ENCODE results near the gene DXO.

DNA sequence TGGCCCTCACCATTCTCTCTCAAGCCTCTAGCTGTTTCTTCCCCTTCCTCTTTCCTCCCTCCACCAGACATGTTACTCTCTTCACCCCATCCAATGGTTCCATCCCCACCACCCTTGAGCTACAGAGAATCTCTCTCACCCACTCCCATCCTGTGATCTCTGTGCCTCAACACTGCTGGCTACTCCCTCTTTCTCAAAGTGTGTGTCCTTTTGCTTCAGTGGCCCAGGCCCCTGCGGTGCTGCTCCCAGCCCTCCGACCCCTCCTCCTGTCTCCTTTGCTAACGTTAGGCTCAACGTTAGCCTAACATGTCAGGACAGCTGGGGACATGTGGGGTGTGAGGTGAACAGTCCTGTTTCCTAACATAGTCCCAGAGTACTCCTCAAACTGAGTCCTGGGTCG is 19.0 kb downstream of the DXO start:
- TF ChIP-seq, protein P1, sequence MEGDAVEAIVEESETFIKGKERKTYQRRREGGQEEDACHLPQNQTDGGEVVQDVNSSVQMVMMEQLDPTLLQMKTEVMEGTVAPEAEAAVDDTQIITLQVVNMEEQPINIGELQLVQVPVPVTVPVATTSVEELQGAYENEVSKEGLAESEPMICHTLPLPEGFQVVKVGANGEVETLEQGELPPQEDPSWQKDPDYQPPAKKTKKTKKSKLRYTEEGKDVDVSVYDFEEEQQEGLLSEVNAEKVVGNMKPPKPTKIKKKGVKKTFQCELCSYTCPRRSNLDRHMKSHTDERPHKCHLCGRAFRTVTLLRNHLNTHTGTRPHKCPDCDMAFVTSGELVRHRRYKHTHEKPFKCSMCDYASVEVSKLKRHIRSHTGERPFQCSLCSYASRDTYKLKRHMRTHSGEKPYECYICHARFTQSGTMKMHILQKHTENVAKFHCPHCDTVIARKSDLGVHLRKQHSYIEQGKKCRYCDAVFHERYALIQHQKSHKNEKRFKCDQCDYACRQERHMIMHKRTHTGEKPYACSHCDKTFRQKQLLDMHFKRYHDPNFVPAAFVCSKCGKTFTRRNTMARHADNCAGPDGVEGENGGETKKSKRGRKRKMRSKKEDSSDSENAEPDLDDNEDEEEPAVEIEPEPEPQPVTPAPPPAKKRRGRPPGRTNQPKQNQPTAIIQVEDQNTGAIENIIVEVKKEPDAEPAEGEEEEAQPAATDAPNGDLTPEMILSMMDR (CRISPR knock-in tag; IDR thresholded peaks at IDR 0.05): no peak
- TF ChIP-seq NPAS2 (CRISPR knock-in tag; IDR thresholded peaks at IDR 0.05; ENCODE audit: borderline replicate concordance): no peak
- no peak for TF ChIP-seq TBP (CRISPR knock-in tag; IDR thresholded peaks at IDR 0.05)
- no peak for TF ChIP-seq KDM5A (IDR thresholded peaks at IDR 0.05; ENCODE audit: borderline replicate concordance, low read length)
- TF ChIP-seq, protein P2, sequence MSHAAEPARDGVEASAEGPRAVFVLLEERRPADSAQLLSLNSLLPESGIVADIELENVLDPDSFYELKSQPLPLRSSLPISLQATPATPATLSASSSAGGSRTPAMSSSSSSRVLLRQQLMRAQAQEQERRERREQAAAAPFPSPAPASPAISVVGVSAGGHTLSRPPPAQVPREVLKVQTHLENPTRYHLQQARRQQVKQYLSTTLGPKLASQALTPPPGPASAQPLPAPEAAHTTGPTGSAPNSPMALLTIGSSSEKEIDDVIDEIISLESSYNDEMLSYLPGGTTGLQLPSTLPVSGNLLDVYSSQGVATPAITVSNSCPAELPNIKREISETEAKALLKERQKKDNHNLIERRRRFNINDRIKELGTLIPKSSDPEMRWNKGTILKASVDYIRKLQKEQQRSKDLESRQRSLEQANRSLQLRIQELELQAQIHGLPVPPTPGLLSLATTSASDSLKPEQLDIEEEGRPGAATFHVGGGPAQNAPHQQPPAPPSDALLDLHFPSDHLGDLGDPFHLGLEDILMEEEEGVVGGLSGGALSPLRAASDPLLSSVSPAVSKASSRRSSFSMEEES (CRISPR knock-in tag; IDR thresholded peaks at IDR 0.05): no peak

All from HepG2 (cell line).